ENCODE data around the gene ENTHD1.

The ENTHD1 gene

GRCh38 chr22:39937906-39938305 is 44.3 kb upstream of the ENTHD1 start:
- TF ChIP-seq CTCF (IDR thresholded peaks at IDR 0.05) = no peak

- no peak for TF ChIP-seq CTCF (IDR thresholded peaks at IDR 0.05)
Observed at GRCh38 chr22:39936523-39937145, 43.1 kb upstream of the ENTHD1 start.

GRCh38 chr22:39935612-39936011 is 42.1 kb upstream of the ENTHD1 start:
- TF ChIP-seq CTCF (IDR thresholded peaks at IDR 0.05) = no peak

GRCh38 chr22:39935116-39935515 is 41.6 kb upstream of the ENTHD1 start:
- no peak for TF ChIP-seq CTCF (IDR thresholded peaks at IDR 0.05)

DNA sequence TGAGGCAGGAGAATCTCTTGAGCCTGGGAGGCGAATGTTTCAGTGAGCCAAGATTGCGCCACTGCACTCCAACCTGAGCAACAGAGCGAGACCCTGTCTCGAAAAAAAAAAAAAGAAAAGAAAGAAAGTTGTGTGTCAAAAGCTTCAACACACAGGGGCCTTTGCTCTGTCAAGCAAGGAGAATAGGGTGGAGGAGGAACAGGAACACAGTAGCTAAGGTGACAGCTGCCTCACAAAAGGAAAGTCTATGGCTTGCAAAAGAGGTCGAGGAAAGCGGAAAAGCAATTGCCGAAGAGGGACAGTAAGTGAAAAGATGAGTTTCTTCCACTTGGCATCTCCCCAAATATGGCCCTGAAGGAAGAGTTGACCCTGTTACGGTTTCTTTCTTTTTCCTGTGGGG is 40.2 kb upstream of the ENTHD1 start:
- no peak for TF ChIP-seq CTCF (IDR thresholded peaks at IDR 0.05)

- TF ChIP-seq CTCF (IDR thresholded peaks at IDR 0.05) = peak; percentile 47
Observed at GRCh38 chr22:39932918-39933649, 39.5 kb upstream of the ENTHD1 start.

DNA sequence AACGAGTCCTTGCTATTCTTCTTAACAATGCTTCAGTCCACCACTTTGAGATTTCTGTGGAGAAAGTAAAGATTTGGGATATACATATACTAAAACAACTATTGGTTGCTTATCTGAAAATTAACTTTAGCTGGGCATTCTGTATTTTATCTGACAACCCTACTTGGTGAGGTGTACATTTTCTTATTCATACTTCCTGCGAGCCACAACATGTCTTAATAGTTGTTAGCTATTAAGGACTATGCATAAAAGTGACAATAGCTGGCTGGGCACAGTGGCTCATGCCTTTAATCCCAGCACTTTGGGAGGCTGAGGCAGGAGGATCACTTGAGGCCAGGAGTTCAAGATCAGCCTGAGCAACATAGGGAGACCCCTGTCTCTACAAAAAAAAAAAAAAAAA is 38.6 kb upstream of the ENTHD1 start:
- TF ChIP-seq CTCF (IDR thresholded peaks at IDR 0.05) = no peak
